Measurements from ENCODE around the gene AATK. TPM values are rescaled to one million over a fixed set of nuclear protein-coding genes. Genes with fewer than 3 reads are reported as not detected.
A peak's percentile ranks its signal among the peaks of the same experiment; 100 is the strongest.

Gene AATK
- total RNA-seq, 1 donor from 2014 or later: 0.67 TPM

GRCh38 chr17:81099888-81100287 is 66.1 kb downstream of the AATK start:
- H3K27me3 Mint-ChIP-seq (ENCODE audit: low read depth): no peaks in the 10 kb centered on the region
- H3K4me3 Mint-ChIP-seq (ENCODE audit: unreplicated experiment): no peak overlapping the region
- TF ChIP-seq CTCF (IDR thresholded peaks at IDR 0.05): no peak
- H3K27ac Mint-ChIP-seq (ENCODE audit: unreplicated experiment): no peak overlapping the region
- DNase-seq (ENCODE audit: low spot score): no peak
- H3K36me3 Mint-ChIP-seq (ENCODE audit: low read depth): peaks cover 1% of the 10 kb centered on the region
- no peaks in the 10 kb centered on the region for H3K9me3 Mint-ChIP-seq (ENCODE audit: low read depth)
- peaks cover 35% of the 10 kb centered on the region for H3K4me1 Mint-ChIP-seq (ENCODE audit: low read depth)

- H3K4me1 Mint-ChIP-seq (ENCODE audit: low read depth): peaks cover 43% of the 10 kb centered on the region
- no peak for TF ChIP-seq CTCF (IDR thresholded peaks at IDR 0.05)
- peaks cover 1% of the 10 kb centered on the region for H3K36me3 Mint-ChIP-seq (ENCODE audit: low read depth)
- no peak overlapping the region for H3K4me3 Mint-ChIP-seq (ENCODE audit: unreplicated experiment)
- no peaks in the 10 kb centered on the region for H3K9me3 Mint-ChIP-seq (ENCODE audit: low read depth)
- H3K27me3 Mint-ChIP-seq (ENCODE audit: low read depth): no peaks in the 10 kb centered on the region
- no peak overlapping the region for H3K27ac Mint-ChIP-seq (ENCODE audit: unreplicated experiment)
- DNase-seq (ENCODE audit: low spot score): no peak
Observed at GRCh38 chr17:81097943-81098308, 68.1 kb downstream of the AATK start.

GRCh38 chr17:81097134-81097942 is 68.7 kb downstream of the AATK start:
- Mint-ChIP-seq H3K4me3 (ENCODE audit: unreplicated experiment) (peak overlapping the region; percentile 28), H3K27me3 (ENCODE audit: low read depth) (no peaks in the 10 kb centered on the region), H3K27ac (ENCODE audit: unreplicated experiment) (peak overlapping the region; percentile 85), H3K36me3 (ENCODE audit: low read depth) (peaks cover 1% of the 10 kb centered on the region), H3K4me1 (ENCODE audit: low read depth) (peaks cover 47% of the 10 kb centered on the region), H3K9me3 (ENCODE audit: low read depth) (no peaks in the 10 kb centered on the region)
- DNase-seq (ENCODE audit: low spot score): no peak
- TF ChIP-seq CTCF (IDR thresholded peaks at IDR 0.05): peak; percentile 92

GRCh38 chr17:81096741-81097133 is 69.3 kb downstream of the AATK start:
- peaks cover 1% of the 10 kb centered on the region for H3K36me3 Mint-ChIP-seq (ENCODE audit: low read depth)
- no peaks in the 10 kb centered on the region for H3K9me3 Mint-ChIP-seq (ENCODE audit: low read depth)
- H3K27me3 Mint-ChIP-seq (ENCODE audit: low read depth): no peaks in the 10 kb centered on the region
- peak overlapping the region; percentile 96 for H3K27ac Mint-ChIP-seq (ENCODE audit: unreplicated experiment)
- peaks cover 48% of the 10 kb centered on the region for H3K4me1 Mint-ChIP-seq (ENCODE audit: low read depth)
- TF ChIP-seq CTCF (IDR thresholded peaks at IDR 0.05): no peak
- H3K4me3 Mint-ChIP-seq (ENCODE audit: unreplicated experiment): no peak overlapping the region
- no peak for DNase-seq (ENCODE audit: low spot score)

GRCh38 chr17:81095383-81095762 is 70.6 kb downstream of the AATK start:
- no peak overlapping the region for H3K4me3 Mint-ChIP-seq (ENCODE audit: unreplicated experiment)
- peaks cover 1% of the 10 kb centered on the region for H3K36me3 Mint-ChIP-seq (ENCODE audit: low read depth)
- no peaks in the 10 kb centered on the region for H3K9me3 Mint-ChIP-seq (ENCODE audit: low read depth)
- peak overlapping the region; percentile 96 for H3K27ac Mint-ChIP-seq (ENCODE audit: unreplicated experiment)
- H3K4me1 Mint-ChIP-seq (ENCODE audit: low read depth): peaks cover 48% of the 10 kb centered on the region
- no peak for DNase-seq (ENCODE audit: low spot score)
- H3K27me3 Mint-ChIP-seq (ENCODE audit: low read depth): no peaks in the 10 kb centered on the region
- TF ChIP-seq CTCF (IDR thresholded peaks at IDR 0.05): no peak
